Lung (tissue), 12 donors: ENCODE data around the gene MSTN. TPM values are rescaled to one million over a fixed set of nuclear protein-coding genes. Genes with fewer than 3 reads are reported as not detected.

Experiments used
- ATAC-seq: fragments of 200-7000 bp; cut with Tn5 transposase; one replicate; pipeline ENCODE4 v1.9.1; 2020; ENCODE audit warnings: moderate number of reproducible peaks; ENCODE audit not compliant: insufficient read depth, low FRiP score
- DNase-seq, 3 donors: peaks; one replicate each; pipeline ENCODE4 v3.0.0-alpha.2; 2013 to 2017
- H3K27ac ChIP-seq, 2 donors: one replicate each; pipeline ENCODE4 v1.5.1; 2013; ENCODE audit warnings: mild to moderate bottlenecking in 2 of 2, moderate library complexity in 2 of 2, control low read depth in 1 of 2, inconsistent platforms in 1 of 2, low read depth in 1 of 2, low read length in 1 of 2
- H3K27me3 ChIP-seq, 3 donors: one replicate each; pipeline ENCODE4 v1.5.1; 2013; ENCODE audit warnings: low read length in 2 of 3; ENCODE audit not compliant: control insufficient read depth in 3 of 3, insufficient read depth in 3 of 3
- H3K36me3 ChIP-seq, 4 donors: one replicate each; pipeline ENCODE4 v1.5.1; 2013; ENCODE audit warnings: low read length in 4 of 4, mild to moderate bottlenecking in 1 of 4, moderate library complexity in 1 of 4; ENCODE audit not compliant: control insufficient read depth in 4 of 4, insufficient read depth in 4 of 4
- H3K4me1 ChIP-seq, 5 donors: one replicate each; pipeline ENCODE4 v1.5.1; 2013; ENCODE audit warnings: low read length in 5 of 5, mild to moderate bottlenecking in 2 of 5, moderate library complexity in 1 of 5; ENCODE audit not compliant: control insufficient read depth in 5 of 5, insufficient read depth in 5 of 5
- H3K4me3 ChIP-seq: one replicate; pipeline ENCODE4 v1.5.1; 2013; ENCODE audit warnings: mild to moderate bottlenecking, control low read depth, moderate library complexity
- H3K9ac ChIP-seq, 2 donors: one replicate each; pipeline ENCODE4 v1.5.1; 2013; ENCODE audit warnings: low read length in 2 of 2, control low read depth in 1 of 2; ENCODE audit not compliant: insufficient read depth in 1 of 2
- H3K9me3 ChIP-seq, 4 donors: one replicate each; pipeline ENCODE4 v1.5.1; 2013; ENCODE audit warnings: low read length in 3 of 4, mild to moderate bottlenecking in 1 of 4, moderate library complexity in 1 of 4; ENCODE audit not compliant: control insufficient read depth in 4 of 4, insufficient read depth in 3 of 4
- CTCF ChIP-seq: IDR thresholded peaks from 2 replicates; pipeline ENCODE4 v1.5.1; 2012; ENCODE audit warnings: mild to moderate bottlenecking; ENCODE audit errors: control extremely low read depth, extremely low read depth
- WGBS, 2 donors: extraction: QIAGEN DNeasy Blood & Tissue Kit; methylation state at CpG; one replicate each; pipeline ENCODE4 v1.1.7; 2013; 5-methylcytosine and 5-hydroxymethylcytosine counted together
- polyA plus RNA-seq, 2 donors: library from polyadenylated mRNA; stranded (reverse); fragments of 200-250 nt; gene quantifications; one replicate each; pipeline ENCODE4 v1.2.1, GENCODE V29; 2013
- total RNA-seq, 2 donors: library from RNA; depleted of rRNA in 1 of 2; stranded (reverse); fragments of >200 nt in 1 of 2; gene quantifications; one replicate each; pipeline ENCODE4 v1.2.1, GENCODE V29; 2014 to 2021
- donor health status: control.
- donor health status: control.
- donor health status: Bipolar disorder and iron deficiency.
- donor health status: healthy.
- donor health status: DM: yes; HTN: yes; CAD: no.

The MSTN gene
- total and polyA plus RNA-seq, 4 donors = 0.05 to 0.46 (median 0.25) TPM

GRCh38 chr2:190094316-190094871, 31.9 kb upstream of the MSTN start:
- Histone ChIP-seq H3K4me1 (peaks cover 0 to 14% (median 0%) of the 10 kb centered on the region in 5 donors), H3K36me3 (no peaks in the 10 kb centered on the region), H3K27me3 (no peaks in the 10 kb centered on the region), H3K9ac (no peak overlapping the region), H3K4me3 (no peak overlapping the region), H3K27ac (no peak overlapping the region), H3K9me3 (no peaks in the 10 kb centered on the region)
- WGBS, 2 donors = 26 to 41% methylated on average over 3 of the region's 3 CpGs
- ATAC-seq (no peak), DNase-seq (peak in 2 of 3 donors; percentile 27 to 40)
- TF ChIP-seq CTCF = no peak

GRCh38 chr2:190093793-190094192, 31.3 kb upstream of the MSTN start:
- H3K27ac ChIP-seq = no peak overlapping the region
- H3K36me3 ChIP-seq = no peaks in the 10 kb centered on the region
- DNase-seq (peak in 1 of 3 donors; percentile 16), ATAC-seq (peak; percentile 24)
- 53 to 64% methylated on average over 3 of the region's 3 CpGs for WGBS, 2 donors
- no peak overlapping the region for H3K9ac ChIP-seq
- peaks cover 0 to 14% (median 0%) of the 10 kb centered on the region in 5 donors for H3K4me1 ChIP-seq
- no peak overlapping the region for H3K4me3 ChIP-seq
- H3K27me3 ChIP-seq = no peaks in the 10 kb centered on the region
- no peak for TF ChIP-seq CTCF
- H3K9me3 ChIP-seq = no peaks in the 10 kb centered on the region

- no peak overlapping the region for H3K4me3 ChIP-seq
- no peaks in the 10 kb centered on the region for H3K9me3 ChIP-seq
- H3K4me1 ChIP-seq = peaks cover 0 to 14% (median 0%) of the 10 kb centered on the region in 5 donors
- H3K9ac ChIP-seq = no peak overlapping the region
- no peak for DNase-seq
- ATAC-seq = no peak
- H3K27ac ChIP-seq = no peak overlapping the region
- no peaks in the 10 kb centered on the region for H3K27me3 ChIP-seq
- 90 to 97% methylated on average over 2 of the region's 2 CpGs for WGBS, 2 donors
- H3K36me3 ChIP-seq = no peaks in the 10 kb centered on the region
- no peak for TF ChIP-seq CTCF
These were observed 27.6 kb upstream of the MSTN start for GRCh38 chr2:190090148-190090547.

GRCh38 chr2:190088917-190089316, 26.4 kb upstream of the MSTN start:
- H3K36me3 ChIP-seq = no peaks in the 10 kb centered on the region
- H3K27me3 ChIP-seq = no peaks in the 10 kb centered on the region
- no peaks in the 10 kb centered on the region for H3K9me3 ChIP-seq
- WGBS, 2 donors = 17 to 37% methylated on average over 4 of the region's 4 CpGs
- DNase-seq (peak; percentile 66 to 87 (median 84)), ATAC-seq (no peak)
- H3K9ac ChIP-seq = no peak overlapping the region
- no peak overlapping the region for H3K4me3 ChIP-seq
- H3K27ac ChIP-seq = no peak overlapping the region
- TF ChIP-seq CTCF = peak; percentile 44
- H3K4me1 ChIP-seq = peaks cover 0 to 12% (median 0%) of the 10 kb centered on the region in 5 donors
